Inferior parietal cortex (tissue), 1 donor: ENCODE data around the gene SCLT1.

Experiments used
- DNase-seq: peaks from one replicate; pipeline ENCODE4 v3.0.0-alpha.2; 2016; ENCODE audit errors: extremely low spot score

Gene SCLT1

GRCh38 chr4:128840711-128841318, 252.5 kb downstream of the SCLT1 start:
- DNase-seq = no peak

GRCh38 chr4:128837679-128838078, 255.7 kb downstream of the SCLT1 start:
- DNase-seq = no peak

GRCh38 chr4:128837198-128837597, 256.1 kb downstream of the SCLT1 start:
- no peak for DNase-seq

GRCh38 chr4:128835498-128836222, 257.7 kb downstream of the SCLT1 start:
- DNase-seq = no peak
